SKM-1 (cell line): ENCODE data around the gene RNF31.
A peak's percentile ranks its signal among the peaks of the same experiment; 100 is the strongest.

ENCODE experiments used
- DNase-seq: peaks from one replicate; lab custom pipeline; 2025; ENCODE audit not compliant: unreplicated experiment; lab: John Stamatoyannopoulos, UW

The RNF31 gene

GRCh38 chr14:24159777-24160498, 12.6 kb downstream of the RNF31 start:
- no peak for DNase-seq

- DNase-seq: no peak
Observed at GRCh38 chr14:24160499-24160849, 13.2 kb downstream of the RNF31 start.

GRCh38 chr14:24160850-24161804, 13.8 kb downstream of the RNF31 start, which contains the start of gene IRF9:
IRF9 (plus strand) TSS chr14:24161265; CDS start chr14:24162145, 880 bp downstream.
- peak; percentile 67 for DNase-seq

- no peak for DNase-seq
Observed at GRCh38 chr14:24162093-24162492, 14.8 kb downstream of the RNF31 start.

GRCh38 chr14:24164518-24164991, 17.3 kb downstream of the RNF31 start:
- DNase-seq: no peak

- no peak for DNase-seq
Observed at GRCh38 chr14:24165785-24166184, 18.5 kb downstream of the RNF31 start.

GRCh38 chr14:24167469-24168114, 20.3 kb downstream of the RNF31 start:
- no peak for DNase-seq

- no peak for DNase-seq
Observed at GRCh38 chr14:24171422-24172260, 24.3 kb downstream of the RNF31 start, which contains the start of gene REC8. REC8 (plus strand) TSS chr14:24172080; CDS start chr14:24172553, 473 bp downstream.

- DNase-seq: no peak
Observed at GRCh38 chr14:24172261-24172860, 25.1 kb downstream of the RNF31 start.

- DNase-seq: no peak
Observed at GRCh38 chr14:24172871-24173281, 25.6 kb downstream of the RNF31 start.

- no peak for DNase-seq
Observed at GRCh38 chr14:24176599-24176998, 29.3 kb downstream of the RNF31 start.

GRCh38 chr14:24177041-24177825, 29.9 kb downstream of the RNF31 start:
- DNase-seq: no peak

- no peak for DNase-seq
Observed at GRCh38 chr14:24177891-24178290, 30.6 kb downstream of the RNF31 start.

- DNase-seq: no peak
Observed at GRCh38 chr14:24178399-24179178, 31.3 kb downstream of the RNF31 start.

- no peak for DNase-seq
Observed at GRCh38 chr14:24179294-24179960, 32.1 kb downstream of the RNF31 start.

- DNase-seq: no peak
Observed at GRCh38 chr14:24179961-24180796, 32.9 kb downstream of the RNF31 start.
